IPS-20b (cell line): Measurements from ENCODE around the gene NTN4.

Source experiments
- H3K27ac ChIP-seq: one replicate; pipeline ENCODE4 v1.5.1; 2013; ENCODE audit warnings: low read length
- H3K27me3 ChIP-seq: 2 replicates; pipeline ENCODE4 v1.6.1; 2013; ENCODE audit warnings: mild to moderate bottlenecking, low read length, inconsistent platforms; ENCODE audit not compliant: insufficient read depth
- H3K36me3 ChIP-seq: 2 replicates; pipeline ENCODE4 v1.6.1; 2013; ENCODE audit warnings: low read depth, mild to moderate bottlenecking, inconsistent platforms, low read length, moderate library complexity; ENCODE audit not compliant: insufficient read depth
- H3K4me1 ChIP-seq: 2 replicates; pipeline ENCODE4 v1.6.1; 2013; ENCODE audit warnings: mild to moderate bottlenecking, control low read depth, inconsistent platforms, low read length, moderate library complexity; ENCODE audit not compliant: insufficient read depth
- H3K4me3 ChIP-seq: 2 replicates; pipeline ENCODE4 v1.5.1; 2013; ENCODE audit warnings: mild to moderate bottlenecking, low read length, inconsistent platforms
- H3K9ac ChIP-seq: 2 replicates; pipeline ENCODE4 v1.6.1; 2013; ENCODE audit warnings: low read depth, mild to moderate bottlenecking, inconsistent platforms, low read length, moderate library complexity
- H3K9me3 ChIP-seq: 2 replicates; pipeline ENCODE4 v1.6.1; 2013; ENCODE audit warnings: mild to moderate bottlenecking, low read depth, low read length, inconsistent platforms; ENCODE audit not compliant: insufficient read depth

NTN4 gene

DNA sequence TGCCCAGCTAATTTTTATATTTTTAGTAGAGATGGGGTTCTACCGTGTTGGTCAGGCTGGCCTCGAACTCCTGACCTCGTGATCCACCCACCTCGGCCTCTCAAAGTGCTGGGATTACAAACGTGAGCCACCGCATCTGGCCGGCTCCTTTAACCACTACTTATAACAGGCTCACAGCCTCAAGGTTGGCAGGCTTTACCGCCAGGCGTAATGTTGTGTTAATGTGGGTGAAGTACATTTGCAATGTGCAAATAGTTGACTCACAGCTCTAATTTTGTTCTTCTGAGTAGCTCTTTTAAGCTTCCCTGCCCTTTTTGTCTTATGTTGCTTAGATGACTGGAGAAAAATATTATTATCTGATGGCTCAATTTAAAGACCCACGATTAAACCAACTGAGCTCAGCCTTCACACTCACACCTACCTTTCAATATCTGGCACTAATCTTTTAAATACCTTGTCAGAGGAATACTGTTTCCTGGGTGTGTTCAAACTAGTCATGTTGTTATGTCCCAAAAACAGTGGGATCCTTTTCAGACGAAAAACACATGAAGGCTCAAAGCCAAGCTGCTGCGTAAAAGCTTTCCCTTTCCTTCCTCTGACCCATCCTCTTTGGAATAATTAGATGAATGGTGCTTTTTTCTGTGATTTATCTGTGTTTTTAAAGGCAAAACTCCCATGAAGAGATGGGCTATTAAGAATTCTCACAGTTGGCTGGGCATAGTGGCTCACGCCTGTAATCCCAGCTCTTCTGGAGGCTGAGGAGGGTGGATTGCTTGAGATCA, 182.1 kb downstream of the NTN4 start:
- no peak overlapping the region; the same call in 1 of the 2 replicates for H3K9ac ChIP-seq
- peaks cover 32% of the 10 kb centered on the region for H3K4me1 ChIP-seq
- peak overlapping the region; percentile 57 for H3K27ac ChIP-seq
- H3K4me3 ChIP-seq: peak overlapping the region; percentile 38; the same call in 1 of the 2 replicates
- no peaks in the 10 kb centered on the region for H3K9me3 ChIP-seq
- H3K27me3 ChIP-seq: no peaks in the 10 kb centered on the region
- no peaks in the 10 kb centered on the region for H3K36me3 ChIP-seq
